Trophoblast cell (in vitro differentiated cells and primary cell): ENCODE results near the gene NSMF. TPM values are rescaled to one million over a fixed set of nuclear protein-coding genes. Genes with fewer than 3 reads are reported as not detected.

Experiments
- DNase-seq, 2 donors: peaks; one replicate each; pipeline ENCODE4 v3.0.0-alpha.2; 2016
- H2AFZ ChIP-seq: 2 replicates; pipeline ENCODE4 v1.6.1; 2013; ENCODE audit warnings: low read length, moderate library complexity, mild to moderate bottlenecking; ENCODE audit not compliant: insufficient read depth, poor library complexity
- H2AK5ac ChIP-seq: 2 replicates; pipeline ENCODE4 v1.6.1; 2013; ENCODE audit warnings: mild to moderate bottlenecking, low read length
- H2BK120ac ChIP-seq: 2 replicates; pipeline ENCODE4 v1.6.1; 2013; ENCODE audit warnings: low read length, mild to moderate bottlenecking, moderate library complexity; ENCODE audit not compliant: insufficient read depth, poor library complexity
- H2BK12ac ChIP-seq: 2 replicates; pipeline ENCODE4 v1.6.1; 2013; ENCODE audit warnings: mild to moderate bottlenecking, low read length, moderate library complexity
- H2BK5ac ChIP-seq: 2 replicates; pipeline ENCODE4 v1.6.1; 2013; ENCODE audit warnings: low read length, low read depth, moderate library complexity, mild to moderate bottlenecking; ENCODE audit not compliant: poor library complexity
- H3K14ac ChIP-seq: 2 replicates; pipeline ENCODE4 v1.6.1; 2013; ENCODE audit warnings: mild to moderate bottlenecking, low read length
- H3K18ac ChIP-seq: 2 replicates; pipeline ENCODE4 v1.6.1; 2013; ENCODE audit warnings: mild to moderate bottlenecking, low read length
- H3K23ac ChIP-seq: 2 replicates; pipeline ENCODE4 v1.6.1; 2013; ENCODE audit warnings: low read length
- H3K27ac ChIP-seq: 2 replicates; pipeline ENCODE4 v1.5.1; 2013; ENCODE audit warnings: low read depth, mild to moderate bottlenecking, inconsistent platforms, low read length, moderate library complexity
- H3K27me3 ChIP-seq: 2 replicates; pipeline ENCODE4 v1.6.1; 2013; ENCODE audit warnings: inconsistent platforms, mild to moderate bottlenecking, low read length, moderate library complexity; ENCODE audit not compliant: insufficient read depth
- H3K36me3 ChIP-seq, 2 experiments: 1 replicate in 1 of 2; 2 replicates in 1 of 2; pipeline ENCODE4 v1.6.1; 2013; ENCODE audit warnings: low read length in 2 of 2, mild to moderate bottlenecking in 2 of 2, moderate library complexity in 1 of 2; ENCODE audit not compliant: insufficient read depth in 2 of 2, control insufficient read depth in 1 of 2
- H3K4ac ChIP-seq: 2 replicates; pipeline ENCODE4 v1.6.1; 2013; ENCODE audit warnings: low read depth, mild to moderate bottlenecking, low read length, moderate library complexity
- H3K4me1 ChIP-seq, 2 experiments: 1 replicate in 1 of 2; 2 replicates in 1 of 2; pipeline ENCODE4 v1.6.1; 2013; ENCODE audit warnings: low read length in 2 of 2, mild to moderate bottlenecking in 2 of 2, moderate library complexity in 1 of 2; ENCODE audit not compliant: insufficient read depth in 2 of 2, control insufficient read depth in 1 of 2
- H3K4me2 ChIP-seq: 2 replicates; pipeline ENCODE4 v1.6.1; 2013; ENCODE audit warnings: inconsistent platforms, mild to moderate bottlenecking, low read length, moderate library complexity
- H3K4me3 ChIP-seq: 2 replicates; pipeline ENCODE4 v1.5.1; 2013; ENCODE audit warnings: mild to moderate bottlenecking, low read depth, low read length, inconsistent platforms
- H3K79me1 ChIP-seq: one replicate; pipeline ENCODE4 v1.6.1; 2013; ENCODE audit warnings: low read length
- H3K79me2 ChIP-seq: 2 replicates; pipeline ENCODE4 v1.6.1; 2013; ENCODE audit warnings: low read length, mild to moderate bottlenecking; ENCODE audit not compliant: control insufficient read depth, insufficient read depth, poor library complexity
- H3K9ac ChIP-seq: 2 replicates; pipeline ENCODE4 v1.6.1; 2013; ENCODE audit warnings: mild to moderate bottlenecking, low read length
- H3K9me3 ChIP-seq: 2 replicates; pipeline ENCODE4 v1.6.1; 2013; ENCODE audit warnings: low read depth, mild to moderate bottlenecking, control low read depth, inconsistent platforms, low read length; ENCODE audit not compliant: insufficient read depth
- H4K12ac ChIP-seq: 2 replicates; pipeline ENCODE4 v1.6.1; 2013; ENCODE audit warnings: low read depth, mild to moderate bottlenecking, low read length, moderate library complexity
- H4K8ac ChIP-seq: 2 replicates; pipeline ENCODE4 v1.6.1; 2013; ENCODE audit warnings: low read depth, mild to moderate bottlenecking, low read length, moderate library complexity
- H4K91ac ChIP-seq: one replicate; pipeline ENCODE4 v1.6.1; 2013; ENCODE audit warnings: low read depth, mild to moderate bottlenecking, low read length, moderate library complexity
- WGBS: extraction: QIAGEN DNeasy Blood & Tissue Kit; methylation state at CpG from one replicate; pipeline ENCODE4 v1.1.7; 2013; ENCODE audit warnings: missing lambda C conversion rate; ENCODE audit not compliant: insufficient read length, insufficient coverage; ENCODE audit errors: extremely low coverage; 5-methylcytosine and 5-hydroxymethylcytosine counted together
- polyA plus RNA-seq: library from polyadenylated mRNA; stranded (reverse); fragments of 200-250 nt; gene quantifications from 2 replicates; pipeline ENCODE4 v1.2.3, GENCODE V29; 2013

Gene NSMF
- 18.1 and 19.1 TPM in 2 replicates for polyA plus RNA-seq

DNA sequence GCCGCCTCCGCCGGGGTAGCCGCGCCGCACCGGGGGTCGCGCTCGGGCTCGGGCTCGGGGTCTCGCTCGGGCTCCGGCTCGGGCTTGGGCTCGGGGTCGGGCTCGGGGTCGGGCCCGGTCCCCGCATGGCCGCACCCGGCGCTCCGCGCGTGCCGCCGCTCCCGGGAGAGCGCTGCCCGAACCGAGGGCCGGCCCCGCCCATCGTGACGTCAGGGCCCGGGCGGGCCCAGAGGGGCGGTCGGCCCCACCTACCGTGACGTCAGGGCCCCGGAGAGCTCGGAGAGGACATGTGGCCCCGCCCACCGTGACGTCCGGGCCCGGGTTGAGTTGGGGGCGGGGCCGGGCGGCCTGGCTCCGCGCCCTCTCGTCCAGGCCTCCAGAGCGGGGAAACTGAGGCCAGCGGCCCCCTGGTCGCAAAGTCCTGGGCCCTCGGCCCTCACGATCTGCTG lies at the start of gene NSMF:
Gene NSMF (minus strand): TSS at position 183 of the 449 bp plus-strand sequence. CDS start 232 bp downstream, outside the sequence.
- Histone ChIP-seq H2BK5ac (no peak within 1 kb of the TSS), H3K4me2 (peak within 1 kb of the TSS; percentile 81), H3K79me1 (peaks cover 9% of the 10 kb centered on the region), H3K9me3 (peaks cover 2% of the 10 kb centered on the region), H3K4ac (peak within 1 kb of the TSS; percentile 10), H3K14ac (peak within 1 kb of the TSS; percentile 81), H2AK5ac (peak within 1 kb of the TSS; percentile 66), H3K18ac (peak within 1 kb of the TSS; percentile 69), H3K23ac (no peak within 1 kb of the TSS), H4K8ac (peak within 1 kb of the TSS; percentile 96), H3K4me1 (peaks cover 15 to 20% of the 10 kb centered on the region in 2 experiments), H4K91ac (peak within 1 kb of the TSS; percentile 72), H3K36me3 (peaks cover 11 to 19% of the 10 kb centered on the region in 2 experiments), H3K27ac (no peak within 1 kb of the TSS), H2BK120ac (peak within 1 kb of the TSS; percentile 26), H3K4me3 (peak within 1 kb of the TSS; percentile 77), H2BK12ac (peak within 1 kb of the TSS; percentile 0), H3K27me3 (peaks cover 2% of the 10 kb centered on the region), H3K9ac (peak within 1 kb of the TSS; percentile 51), H3K79me2 (peaks cover 4% of the 10 kb centered on the region), H2AFZ (peak within 1 kb of the TSS; percentile 94), H4K12ac (peak within 1 kb of the TSS; percentile 84)
- DNase-seq: peak; percentile 90 to 96
- WGBS: no CpG with 5 or more reads among the region's 62 CpGs

DNA sequence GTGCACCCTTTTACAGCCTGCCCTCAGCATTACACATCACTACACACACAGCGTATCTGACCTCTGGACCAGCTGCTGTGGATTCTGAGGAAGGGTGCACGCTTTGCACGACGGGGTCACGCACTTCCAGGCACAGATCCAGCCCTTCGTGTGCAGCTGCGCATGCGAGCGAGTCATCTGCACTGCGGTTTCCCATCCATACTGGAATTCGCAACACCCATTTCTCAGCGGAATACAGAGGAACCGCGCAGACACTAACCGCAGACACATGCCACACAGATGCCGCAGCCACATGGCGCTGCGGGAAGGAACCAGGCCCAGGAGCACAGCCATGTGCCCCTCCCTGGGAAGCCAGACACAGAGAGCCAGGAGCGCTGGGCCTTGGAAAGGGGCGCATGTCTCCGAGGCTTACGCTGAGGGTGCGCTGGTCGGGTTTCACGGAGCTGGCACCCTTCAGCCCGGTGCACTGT lies 47.6 kb upstream of the NSMF start:
- Histone ChIP-seq H3K36me3 (no peaks in the 10 kb centered on the region), H3K4me3 (no peak overlapping the region), H2BK12ac (no peak overlapping the region), H3K4me1 (no peaks in the 10 kb centered on the region), H3K27ac (no peak overlapping the region), H2BK5ac (no peak overlapping the region), H4K12ac (no peak overlapping the region), H3K9ac (no peak overlapping the region), H4K91ac (no peak overlapping the region), H3K79me1 (no peaks in the 10 kb centered on the region), H3K27me3 (no peaks in the 10 kb centered on the region), H2BK120ac (no peak overlapping the region), H4K8ac (no peak overlapping the region), H2AK5ac (no peak overlapping the region), H3K18ac (no peak overlapping the region), H3K4ac (no peak overlapping the region), H2AFZ (no peak overlapping the region), H3K79me2 (no peaks in the 10 kb centered on the region), H3K23ac (no peak overlapping the region), H3K9me3 (peaks cover 16% of the 10 kb centered on the region), H3K4me2 (no peak overlapping the region), H3K14ac (no peak overlapping the region)
- no CpG with 5 or more reads among the region's 26 CpGs for WGBS
- no peak for DNase-seq

GRCh38 chr9:137506274-137506673 lies 47.1 kb upstream of the NSMF start:
- H3K18ac ChIP-seq: no peak overlapping the region
- WGBS: no CpG with 5 or more reads among the region's 15 CpGs

GRCh38 chr9:137505421-137506140 lies 46.4 kb upstream of the NSMF start:
- H3K79me2 ChIP-seq: no peaks in the 10 kb centered on the region
- H3K79me1 ChIP-seq: no peaks in the 10 kb centered on the region
- no peak overlapping the region for H3K9ac ChIP-seq
- no peaks in the 10 kb centered on the region for H3K27me3 ChIP-seq
- no peak overlapping the region for H4K12ac ChIP-seq
- no peak overlapping the region for H2AFZ ChIP-seq
- H4K8ac ChIP-seq: no peak overlapping the region
- H3K9me3 ChIP-seq: peaks cover 13% of the 10 kb centered on the region
- H3K27ac ChIP-seq: no peak overlapping the region
- no peak overlapping the region for H2BK12ac ChIP-seq
- no peak overlapping the region for H4K91ac ChIP-seq
- no peak overlapping the region for H3K23ac ChIP-seq
- WGBS: no CpG with 5 or more reads among the region's 28 CpGs
- no peak overlapping the region for H3K4me2 ChIP-seq
- no peak overlapping the region for H3K14ac ChIP-seq
- no peak for DNase-seq
- H3K18ac ChIP-seq: no peak overlapping the region
- H2AK5ac ChIP-seq: no peak overlapping the region
- no peak overlapping the region for H3K4me3 ChIP-seq
- H2BK5ac ChIP-seq: no peak overlapping the region
- no peaks in the 10 kb centered on the region for H3K4me1 ChIP-seq
- H3K4ac ChIP-seq: no peak overlapping the region
- no peak overlapping the region for H2BK120ac ChIP-seq
- H3K36me3 ChIP-seq: no peaks in the 10 kb centered on the region

More at GRCh38 chr9:137506274-137506673, 47.1 kb upstream of the NSMF start:
- Histone ChIP-seq H4K91ac (no peak overlapping the region), H3K4me3 (no peak overlapping the region), H3K4me2 (no peak overlapping the region), H3K4ac (no peak overlapping the region), H3K9ac (no peak overlapping the region), H3K14ac (no peak overlapping the region), H3K4me1 (no peaks in the 10 kb centered on the region), H2BK120ac (no peak overlapping the region), H2AFZ (no peak overlapping the region), H2BK12ac (no peak overlapping the region), H4K12ac (no peak overlapping the region), H3K27ac (no peak overlapping the region), H3K36me3 (no peaks in the 10 kb centered on the region), H3K23ac (no peak overlapping the region), H4K8ac (no peak overlapping the region), H3K9me3 (peaks cover 15% of the 10 kb centered on the region), H3K27me3 (no peaks in the 10 kb centered on the region), H3K79me1 (no peaks in the 10 kb centered on the region), H2AK5ac (no peak overlapping the region), H2BK5ac (no peak overlapping the region), H3K79me2 (no peaks in the 10 kb centered on the region)
- no peak for DNase-seq
